Frontal cortex (tissue), 4 donors: ENCODE results near the gene TGIF1. TPM values are rescaled to one million over a fixed set of nuclear protein-coding genes. Genes with fewer than 3 reads are reported as not detected.

Experiments used
- DNase-seq, 2 donors: peaks; one replicate each; pipeline ENCODE4 v3.0.0; 2012; ENCODE audit warnings: low spot score in 2 of 2
- FAIRE-seq: peaks from 2 replicates; lab custom pipeline; 2012; peaks lifted over from hg19 to GRCh38; lab: Jason Lieb, UNC
- total RNA-seq: library from RNA; depleted of rRNA; stranded (reverse); fragments of >200 nt; gene quantifications from one replicate; pipeline ENCODE4 v1.2.3, GENCODE V29; 2014
- donor health status: control.
- donor health status: control.
- donor health status: control.

Gene TGIF1
- total RNA-seq, 1 donor from 2014 or later = 15.5 TPM

DNA sequence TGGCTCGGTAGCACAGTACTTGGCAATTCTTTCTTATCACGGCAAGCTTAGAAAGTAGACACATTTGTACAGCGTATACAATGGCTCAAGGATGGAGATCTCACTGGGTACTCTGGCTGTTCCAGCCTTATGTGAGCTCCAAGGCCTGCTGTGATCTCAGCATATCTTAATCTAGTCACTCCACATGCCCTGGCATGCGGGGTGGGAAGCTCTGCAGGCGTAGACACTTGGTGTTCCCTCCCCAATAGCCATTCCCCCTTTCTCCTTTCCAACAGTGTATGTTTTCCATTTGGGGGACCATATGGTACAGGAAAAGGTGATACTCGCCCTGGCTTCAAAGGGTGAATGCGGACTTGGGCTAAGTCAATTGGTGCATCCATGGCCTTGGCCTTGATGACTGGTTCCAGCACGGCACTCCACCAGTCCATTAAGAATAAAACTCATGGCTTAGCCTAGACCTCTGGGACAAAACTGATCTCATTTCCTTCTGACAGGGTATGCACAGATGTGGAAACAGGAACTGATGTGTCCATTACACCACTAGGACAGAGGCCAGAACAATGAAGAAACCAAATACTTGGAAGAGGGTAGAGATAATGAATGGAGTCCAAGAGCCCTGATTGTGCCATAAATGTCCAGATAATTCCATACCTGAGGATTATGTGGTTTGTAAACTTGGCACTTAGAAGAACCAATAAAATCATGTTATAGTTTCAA is 28.4 kb downstream of the TGIF1 start:
- DNase-seq = no peak
- FAIRE-seq = no peak

DNA sequence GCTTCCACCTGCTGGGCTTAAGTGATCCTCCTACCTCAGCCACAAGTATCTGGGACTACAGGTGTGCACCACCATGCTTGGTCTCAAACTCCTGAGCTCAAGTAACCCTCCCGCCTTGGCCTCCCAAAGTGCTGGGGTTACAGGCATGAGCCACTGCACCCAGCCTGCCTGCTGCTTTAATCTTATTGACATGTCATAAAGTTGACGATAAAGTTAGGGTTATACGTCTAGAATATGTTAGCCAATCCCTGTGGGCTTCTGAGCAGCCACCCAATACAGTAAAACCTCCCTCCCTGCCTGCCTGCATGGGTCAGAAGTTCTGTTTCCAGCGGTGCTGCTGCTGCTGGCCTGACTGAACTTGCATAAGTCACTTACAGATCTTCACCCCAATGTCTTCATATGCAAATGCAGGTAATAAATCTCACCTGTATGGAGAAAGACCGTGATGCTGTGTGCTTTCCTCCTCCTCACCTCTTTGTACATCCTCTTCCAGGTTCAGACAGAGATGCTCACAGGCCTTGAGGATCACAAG is 30.1 kb downstream of the TGIF1 start:
- FAIRE-seq (no peak), DNase-seq (no peak)

DNA sequence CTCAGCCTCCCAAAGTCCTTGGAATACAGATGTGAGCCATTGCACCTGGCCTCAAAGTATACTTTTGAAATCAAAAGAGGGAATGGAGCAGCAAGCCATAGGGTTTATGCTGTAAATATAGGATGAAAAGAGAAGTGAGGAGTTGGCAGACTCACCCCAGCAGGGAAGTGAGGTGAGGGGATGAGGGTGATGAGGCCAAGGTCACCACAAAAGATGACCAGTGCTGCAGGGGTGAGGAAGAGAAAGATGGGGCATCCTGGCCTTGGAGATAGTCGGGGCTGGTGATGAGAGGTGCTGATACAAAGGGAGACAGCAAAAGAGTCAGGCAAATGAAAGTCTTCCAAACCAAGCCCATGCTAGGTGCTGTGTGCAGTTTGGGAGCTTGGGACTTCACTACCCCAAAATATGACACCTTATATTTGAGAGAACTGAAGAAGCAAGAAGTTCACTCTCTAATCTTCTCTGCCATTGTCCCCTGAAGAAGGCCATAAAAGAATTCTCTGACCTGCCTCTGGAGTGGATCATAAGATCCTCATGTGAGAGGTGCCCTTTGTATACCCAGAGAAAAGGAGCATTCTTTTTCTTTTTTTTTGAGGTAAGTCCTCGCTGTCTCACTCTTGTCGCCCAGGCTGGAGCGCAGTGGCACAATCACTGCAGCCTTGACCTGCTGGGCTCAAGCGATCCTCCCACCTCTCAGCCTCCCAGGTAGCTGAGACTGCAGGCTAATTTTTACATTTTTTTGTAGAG is 31.0 kb downstream of the TGIF1 start:
- no peak for DNase-seq
- no peak for FAIRE-seq

DNA sequence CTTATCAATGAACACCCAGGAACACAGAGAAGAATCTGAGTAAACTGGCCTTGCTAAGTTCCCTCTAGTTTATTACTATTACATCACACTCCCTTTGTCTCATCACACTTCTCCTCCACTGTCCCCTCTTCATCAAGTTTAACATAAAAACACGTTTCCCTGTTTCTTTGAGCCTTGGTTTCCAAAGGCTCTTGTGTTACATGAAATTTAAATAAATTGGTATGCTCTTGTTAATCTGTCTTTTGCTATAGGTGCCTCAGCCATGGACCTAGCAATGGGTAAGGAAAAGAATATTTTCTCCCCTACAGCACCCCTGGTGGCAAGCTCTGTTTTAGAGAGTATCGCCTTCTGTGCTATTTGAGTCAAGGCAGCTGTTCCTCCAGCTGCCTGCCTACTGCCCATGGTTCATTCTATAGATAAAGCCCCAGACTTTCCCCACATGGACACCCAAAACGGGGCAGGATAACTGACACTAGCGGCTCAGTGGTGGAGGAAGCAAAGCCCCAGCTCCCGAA is 31.8 kb downstream of the TGIF1 start:
- FAIRE-seq = no peak
- no peak for DNase-seq

DNA sequence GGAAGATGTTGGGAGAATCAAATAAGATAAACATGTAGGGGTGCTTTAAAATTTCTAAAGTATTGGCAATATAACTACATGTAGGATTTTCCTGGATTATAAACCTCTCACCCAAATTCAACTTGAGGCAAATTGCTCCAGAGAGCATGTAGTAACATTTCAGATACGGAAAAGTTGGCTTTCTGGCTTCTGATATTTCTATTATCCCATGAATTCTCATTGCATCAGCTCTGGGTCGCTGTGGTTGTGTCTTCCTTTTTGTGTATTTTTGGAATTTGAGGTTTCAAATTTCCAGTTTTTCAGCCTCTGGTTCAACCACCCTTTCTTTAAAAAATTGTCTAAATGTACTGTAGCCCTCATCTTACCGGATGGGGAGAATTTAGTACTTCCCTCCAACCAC is 32.3 kb downstream of the TGIF1 start:
- no peak for DNase-seq
- FAIRE-seq = no peak

DNA sequence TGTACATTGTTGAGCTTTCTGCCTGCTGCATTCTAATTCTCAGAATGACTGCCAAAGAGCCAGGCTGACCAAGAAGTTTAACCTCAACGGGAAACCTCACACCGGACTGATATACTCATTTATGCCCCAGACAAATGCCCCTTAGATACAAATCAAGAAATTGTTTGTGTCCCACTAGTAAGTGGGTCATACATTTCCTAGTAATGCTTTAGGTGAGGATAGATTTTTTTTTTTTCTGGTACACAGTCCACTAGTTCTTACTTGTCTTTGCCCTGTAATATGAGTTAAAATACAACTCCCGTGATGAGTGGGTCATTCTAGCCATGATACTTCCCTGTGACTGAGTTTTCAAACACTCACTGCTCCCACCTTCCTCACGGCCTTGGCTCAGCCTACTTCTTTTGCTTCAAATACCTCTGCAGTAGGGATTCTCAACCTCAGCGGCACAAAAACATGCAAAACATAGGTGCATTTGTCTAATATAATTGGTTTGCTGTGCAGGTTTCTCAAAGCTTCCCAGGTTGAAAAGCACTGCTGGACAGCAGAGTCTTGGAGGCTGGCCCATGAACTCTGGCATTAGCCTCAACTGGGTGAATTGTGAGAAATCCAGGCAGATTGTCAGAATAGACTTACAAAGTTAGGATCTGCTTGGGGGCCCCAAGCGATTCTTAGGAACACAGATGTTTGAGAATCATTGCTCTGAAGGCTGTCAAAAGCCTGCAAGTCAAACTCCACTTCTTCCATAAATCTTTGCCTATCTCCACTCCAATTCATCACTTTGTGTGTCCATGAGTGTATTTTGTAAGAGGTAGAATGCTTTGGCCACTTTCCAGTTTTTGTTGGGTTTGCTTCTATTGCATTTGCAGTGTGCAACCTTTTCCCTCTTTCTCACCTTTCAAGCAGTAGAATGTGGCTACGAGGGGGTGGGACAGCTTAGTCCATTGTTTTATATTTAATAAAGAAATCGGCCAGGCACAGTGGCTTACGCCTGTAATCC is 35.5 kb downstream of the TGIF1 start:
- no peak for FAIRE-seq
- no peak for DNase-seq

DNA sequence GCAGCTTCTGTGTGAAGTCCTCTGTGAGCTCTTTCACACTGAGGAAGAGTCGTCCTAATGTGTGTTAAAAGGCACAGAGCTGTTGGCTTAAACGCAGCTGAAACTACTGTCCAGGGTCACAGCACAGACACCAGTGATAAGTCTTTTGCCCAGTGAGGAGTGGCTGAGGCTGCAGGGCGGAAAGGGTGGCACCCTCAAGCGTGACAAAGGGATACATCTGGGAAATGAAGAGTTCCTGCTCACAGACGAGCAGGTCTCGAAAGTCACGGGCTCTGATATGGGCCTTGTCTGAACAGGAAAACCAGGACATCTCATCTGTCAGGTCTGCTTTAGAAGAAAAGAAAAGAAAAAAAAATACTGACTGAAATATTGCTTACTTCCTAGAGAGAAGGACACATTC is 36.5 kb downstream of the TGIF1 start:
- FAIRE-seq (no peak), DNase-seq (no peak)

DNA sequence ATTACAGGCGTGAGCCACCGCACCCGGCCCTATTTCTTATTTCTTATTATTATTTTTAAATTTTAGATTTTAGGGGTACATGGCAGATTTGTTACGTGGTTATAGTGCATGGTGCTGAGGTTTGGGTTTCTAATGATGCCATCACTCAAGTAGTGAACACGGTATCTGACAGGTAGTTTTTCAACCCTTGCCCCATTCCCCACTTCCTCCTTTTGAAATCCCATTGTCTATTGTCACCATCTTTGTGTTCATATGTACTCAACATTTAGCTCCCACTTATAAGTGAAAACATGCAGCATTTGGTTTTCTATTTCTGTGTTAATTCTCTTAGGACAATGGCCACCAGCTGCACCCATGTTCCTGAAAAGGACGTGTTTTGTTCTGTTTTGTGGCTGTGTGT is 39.5 kb downstream of the TGIF1 start:
- FAIRE-seq (no peak), DNase-seq (no peak)

DNA sequence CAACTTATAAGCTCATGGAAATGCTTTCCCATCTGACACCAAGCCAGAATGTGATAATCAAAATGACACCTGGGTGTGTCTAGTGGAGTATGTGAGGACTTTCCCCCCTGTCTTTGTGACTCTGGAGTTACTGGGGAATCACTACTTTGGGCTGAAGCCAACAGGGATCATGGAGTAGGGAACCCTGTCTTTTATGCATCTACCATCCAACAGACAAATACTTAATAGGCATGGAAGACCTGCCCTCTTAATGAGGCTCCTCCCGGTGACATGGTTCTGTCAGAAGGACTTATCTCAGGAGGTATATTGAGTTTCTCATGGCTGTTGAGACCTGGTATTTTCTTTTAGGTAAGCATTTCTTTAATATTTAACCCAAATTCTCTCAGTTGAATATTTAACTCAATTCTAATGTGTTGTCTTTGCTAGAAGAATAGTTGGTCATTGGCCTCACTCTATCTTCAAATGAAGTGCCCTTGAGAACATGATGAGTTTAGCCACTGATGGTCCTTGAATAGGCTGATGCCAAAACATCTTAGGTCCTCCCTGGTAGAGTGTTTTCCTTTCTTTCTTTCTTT is 42.1 kb downstream of the TGIF1 start:
- no peak for FAIRE-seq
- DNase-seq = no peak

DNA sequence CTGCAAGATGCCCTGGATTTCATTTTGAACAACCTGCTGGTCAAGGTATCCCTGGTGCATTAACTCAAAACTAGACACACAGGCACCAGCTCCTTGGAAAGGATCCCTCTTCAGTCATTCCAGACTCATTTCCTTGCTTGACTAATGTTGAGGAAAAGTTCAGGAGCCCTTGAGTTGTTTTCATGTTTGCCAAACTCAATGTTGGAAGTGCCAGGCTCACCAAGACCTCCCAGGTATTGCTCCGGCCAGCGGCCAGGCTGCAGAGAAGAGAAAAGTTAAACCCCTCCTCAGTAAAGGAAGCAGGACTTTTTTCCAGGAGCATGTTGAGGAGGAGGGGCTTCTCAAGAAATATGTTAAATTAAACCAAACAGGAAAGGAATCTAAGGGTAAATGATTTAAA is 42.7 kb downstream of the TGIF1 start:
- FAIRE-seq (no peak), DNase-seq (no peak)

DNA sequence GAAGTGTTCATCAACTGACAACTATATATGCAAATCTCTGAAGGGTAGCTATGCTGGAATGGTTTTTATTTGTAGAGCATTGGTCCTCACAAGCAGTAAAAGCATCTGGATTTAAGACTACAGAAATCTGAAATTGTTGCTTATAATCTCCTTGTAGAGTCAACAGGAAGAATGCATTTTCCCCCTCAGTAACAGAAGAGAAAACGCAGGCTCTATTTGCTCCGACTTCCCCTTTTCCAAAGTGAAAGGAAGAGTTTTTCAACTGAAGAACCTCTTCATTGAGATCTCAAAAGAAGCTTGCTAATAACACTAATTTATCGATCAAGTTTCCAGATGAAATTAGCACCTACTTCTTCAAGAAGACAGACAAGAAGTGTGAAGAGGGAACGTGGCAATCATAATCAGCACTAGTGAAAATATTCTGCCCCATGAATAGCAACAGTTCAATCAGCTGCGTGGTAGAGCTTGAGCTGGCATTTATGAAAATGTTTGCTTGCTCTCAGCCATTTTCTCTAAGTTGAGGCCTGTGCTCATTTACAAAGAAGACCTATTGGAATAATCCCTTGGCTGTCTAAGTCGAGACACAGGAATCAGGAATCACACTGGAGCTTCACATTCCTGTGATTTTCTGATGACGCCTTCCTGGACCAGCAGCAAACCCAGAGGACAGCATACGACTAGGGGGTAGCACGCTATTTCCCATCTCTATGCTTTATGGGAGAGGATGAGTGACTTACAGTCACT is 43.7 kb downstream of the TGIF1 start:
- DNase-seq (no peak), FAIRE-seq (no peak)

DNA sequence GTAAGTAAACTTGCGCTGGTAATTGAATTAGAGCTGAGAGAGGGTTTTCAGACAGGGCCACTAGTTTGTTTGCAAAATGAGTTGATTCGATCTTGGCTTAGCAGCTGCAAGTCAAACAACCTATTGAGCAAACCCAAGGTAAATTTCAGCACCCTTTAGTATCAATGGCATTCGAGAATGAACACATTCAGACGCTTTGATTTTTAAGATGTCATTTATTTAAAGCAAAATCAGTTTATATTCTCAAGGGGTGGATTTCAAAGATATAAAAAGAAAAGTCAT is 44.2 kb downstream of the TGIF1 start:
- FAIRE-seq (no peak), DNase-seq (no peak)

DNA sequence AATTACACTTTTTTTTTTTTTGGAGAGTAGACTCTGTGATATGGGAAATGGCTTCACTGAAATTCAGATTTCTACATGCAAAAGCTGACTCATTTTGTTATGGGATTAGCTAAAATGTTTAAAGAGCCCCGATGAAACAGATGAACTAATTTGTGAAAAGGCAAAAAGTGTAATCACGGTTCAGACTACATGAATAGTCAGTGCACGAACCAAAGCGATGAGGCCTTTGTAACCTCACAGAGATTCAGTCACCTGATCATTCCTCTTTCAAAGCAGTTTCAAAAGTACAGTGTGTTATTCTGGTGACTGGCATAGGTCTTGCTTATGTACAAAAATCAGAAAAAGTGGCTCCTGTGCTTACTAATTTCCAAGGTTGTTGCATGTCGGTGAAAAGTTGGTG is 44.6 kb downstream of the TGIF1 start:
- DNase-seq (no peak), FAIRE-seq (no peak)

DNA sequence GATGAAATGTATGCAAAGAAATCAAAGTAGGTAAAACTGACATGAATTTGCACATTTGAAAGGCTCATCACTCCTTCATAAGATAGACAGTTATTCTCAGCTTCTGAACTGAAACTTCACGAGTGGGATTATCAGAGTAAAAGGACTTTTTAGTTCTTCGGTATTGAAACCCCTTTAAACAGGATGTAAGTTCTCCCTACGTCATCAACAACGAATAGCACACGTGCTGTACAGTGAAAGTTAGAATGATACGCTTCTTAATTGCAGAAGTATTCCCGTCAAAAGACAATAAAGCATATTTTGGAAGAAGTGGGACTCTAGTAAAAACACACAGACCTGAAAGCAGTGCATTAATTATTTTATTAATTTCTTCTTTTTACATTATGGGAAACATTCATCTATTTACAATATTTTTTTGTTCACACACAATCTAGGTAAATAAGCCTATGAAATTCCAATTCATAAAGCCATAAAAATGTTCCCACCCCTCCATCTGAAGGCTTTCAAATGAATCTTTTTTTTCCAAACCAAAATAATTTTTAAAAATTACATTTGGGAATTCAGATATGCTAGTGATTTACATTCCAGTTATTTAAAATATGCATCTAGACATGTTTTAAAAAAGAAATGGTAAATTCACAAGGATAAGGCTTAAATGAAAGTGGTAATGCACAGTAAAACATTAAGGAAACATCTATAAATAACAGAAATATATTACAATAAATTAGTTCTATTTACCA is 45.9 kb downstream of the TGIF1 start:
- DNase-seq (no peak), FAIRE-seq (peak; percentile 39)

DNA sequence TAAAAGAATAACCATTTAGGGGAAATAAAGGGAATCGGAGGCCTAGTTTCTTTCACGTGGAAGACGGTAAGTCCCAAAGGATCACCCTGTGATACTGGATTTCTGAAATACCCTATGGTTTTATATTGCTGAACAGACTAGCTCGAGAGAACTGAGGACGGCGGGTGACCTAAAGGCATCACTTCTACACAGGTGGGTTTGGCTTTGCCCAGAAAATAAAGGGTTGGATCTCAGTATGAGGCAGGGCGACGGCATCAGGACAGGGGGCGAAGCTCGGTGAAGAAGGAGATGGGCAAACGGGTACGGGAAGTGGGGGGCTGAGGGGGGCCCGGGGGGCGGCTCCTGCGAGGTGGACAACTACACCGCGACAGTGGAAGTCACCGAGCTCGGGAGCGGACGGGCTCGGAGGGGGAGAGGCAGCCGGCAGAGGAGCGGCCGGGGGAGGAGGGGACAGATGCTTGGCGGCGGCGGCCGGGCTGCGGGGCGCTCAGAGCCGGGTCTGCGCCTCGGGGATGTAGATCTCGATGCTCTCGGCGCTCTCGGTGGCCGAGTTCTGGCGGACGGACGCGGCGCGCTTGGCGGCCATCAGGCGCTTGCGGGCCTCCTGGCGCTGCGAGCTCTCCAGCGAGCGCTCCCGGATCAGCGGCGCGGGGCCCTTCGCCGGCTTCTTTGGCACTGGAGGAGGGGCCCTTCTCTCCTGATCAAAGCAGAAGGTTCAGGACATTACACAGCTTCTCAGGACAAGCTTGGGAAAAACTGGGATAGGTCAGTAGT is 48.9 kb downstream of the TGIF1 start:
- FAIRE-seq = no peak
- DNase-seq = peak; percentile 47 to 49

DNA sequence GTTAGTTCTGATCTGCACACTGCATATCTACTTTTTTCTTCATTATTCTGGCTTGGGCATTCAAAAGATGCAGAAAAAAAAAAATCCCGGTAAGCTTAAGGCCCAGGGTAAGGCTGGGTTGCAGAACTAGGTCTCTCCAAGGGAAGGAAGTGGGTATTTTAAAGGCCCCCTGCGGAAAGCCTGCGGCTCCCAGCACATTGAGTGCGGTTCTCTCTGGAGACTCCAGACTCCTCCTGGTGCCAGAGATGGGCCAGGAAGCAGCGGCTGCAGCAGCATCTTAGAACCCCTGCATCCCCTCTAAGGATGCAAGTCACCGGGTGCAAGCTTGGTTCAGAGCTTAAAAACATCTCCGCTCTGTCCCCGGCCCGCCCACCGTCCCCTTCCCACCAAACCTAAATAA is 49.5 kb downstream of the TGIF1 start:
- DNase-seq = no peak

DNA sequence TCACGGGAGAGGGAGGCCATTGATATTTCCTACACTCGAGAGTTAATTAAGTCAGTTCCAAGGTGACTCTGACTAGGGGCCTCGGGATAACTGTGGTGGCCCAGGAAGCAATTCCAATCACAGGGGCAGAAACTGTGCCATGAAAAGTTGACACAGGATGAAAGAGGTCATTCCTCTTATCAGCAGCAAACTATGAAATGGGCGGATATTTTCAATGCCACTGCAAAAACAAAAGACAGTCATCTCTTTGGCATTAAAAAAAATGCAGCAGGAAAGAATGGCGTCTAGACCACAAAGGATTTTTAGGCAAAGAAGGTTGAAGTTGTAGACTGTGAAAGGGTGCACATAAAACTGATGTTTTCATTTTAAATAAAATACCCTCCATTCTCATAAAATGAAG is 50.0 kb downstream of the TGIF1 start:
- no peak for DNase-seq
- FAIRE-seq = no peak

More for the DNA sequence above, 49.5 kb downstream of the TGIF1 start:
- no peak for FAIRE-seq

DNA sequence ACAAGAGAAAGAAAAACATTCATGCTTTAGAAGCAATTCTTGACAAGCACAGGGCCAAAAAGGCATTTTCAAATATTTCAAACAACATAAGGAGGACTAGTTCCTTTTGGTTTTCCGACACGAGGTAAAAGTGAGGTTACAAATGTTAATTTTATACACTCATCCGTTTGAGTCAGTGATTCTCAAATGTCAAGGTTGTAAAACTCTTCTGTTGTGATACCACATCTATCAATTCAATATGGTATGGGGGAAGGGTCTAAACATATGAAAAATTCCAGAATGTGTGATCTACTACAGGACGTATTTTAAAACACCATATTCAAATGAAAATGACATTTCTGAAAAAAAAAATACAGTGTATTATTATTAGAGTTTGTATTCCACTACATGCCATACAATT is 52.7 kb downstream of the TGIF1 start:
- no peak for FAIRE-seq
- no peak for DNase-seq
